Measurements from ENCODE around the gene CBARP. TPM values are rescaled to one million over a fixed set of nuclear protein-coding genes. Genes with fewer than 3 reads are reported as not detected.

The CBARP gene
- total RNA-seq, 4 donors from 2014 or later, result 0.57 to 1.1 TPM; not detected in 2

DNA sequence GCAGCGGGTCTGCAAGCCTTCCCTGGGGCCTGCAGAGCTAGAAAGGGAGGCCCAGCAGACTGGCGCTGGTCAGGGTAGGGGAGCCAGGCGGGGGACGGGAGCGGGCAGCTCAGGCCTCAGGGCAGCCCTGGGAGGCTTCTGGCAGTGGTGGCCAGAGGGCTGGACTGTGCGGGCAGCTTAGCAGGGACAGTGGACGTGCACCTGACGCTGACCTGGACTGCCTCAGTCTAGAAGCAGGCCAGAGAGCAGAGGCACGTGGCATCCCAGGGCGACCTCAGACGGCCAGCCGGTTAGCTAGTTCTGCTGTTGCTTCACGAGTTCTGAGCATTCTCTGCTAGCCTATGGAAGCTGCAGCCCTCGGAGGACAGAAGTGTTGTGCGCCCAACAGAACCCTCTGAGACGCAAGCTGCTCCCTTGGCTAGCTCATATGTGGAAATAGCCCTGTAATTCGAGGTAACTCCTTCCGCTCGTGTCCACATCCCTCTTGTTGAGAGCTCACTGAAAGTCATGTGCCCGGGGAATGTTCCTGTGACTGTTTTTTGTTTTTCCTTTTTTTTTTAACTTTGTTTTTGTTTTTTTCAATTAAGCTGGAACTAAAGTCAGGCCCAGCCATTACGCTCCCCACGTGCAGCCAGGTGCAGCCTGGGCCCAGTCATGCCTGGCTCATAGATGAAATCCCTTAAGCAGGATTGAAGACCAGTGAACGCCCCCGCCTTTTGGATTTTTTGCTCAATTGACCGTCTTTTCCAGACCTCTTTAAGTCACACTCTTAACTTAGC lies 35.6 kb upstream of the CBARP start:
- TF ChIP-seq, protein P1, sequence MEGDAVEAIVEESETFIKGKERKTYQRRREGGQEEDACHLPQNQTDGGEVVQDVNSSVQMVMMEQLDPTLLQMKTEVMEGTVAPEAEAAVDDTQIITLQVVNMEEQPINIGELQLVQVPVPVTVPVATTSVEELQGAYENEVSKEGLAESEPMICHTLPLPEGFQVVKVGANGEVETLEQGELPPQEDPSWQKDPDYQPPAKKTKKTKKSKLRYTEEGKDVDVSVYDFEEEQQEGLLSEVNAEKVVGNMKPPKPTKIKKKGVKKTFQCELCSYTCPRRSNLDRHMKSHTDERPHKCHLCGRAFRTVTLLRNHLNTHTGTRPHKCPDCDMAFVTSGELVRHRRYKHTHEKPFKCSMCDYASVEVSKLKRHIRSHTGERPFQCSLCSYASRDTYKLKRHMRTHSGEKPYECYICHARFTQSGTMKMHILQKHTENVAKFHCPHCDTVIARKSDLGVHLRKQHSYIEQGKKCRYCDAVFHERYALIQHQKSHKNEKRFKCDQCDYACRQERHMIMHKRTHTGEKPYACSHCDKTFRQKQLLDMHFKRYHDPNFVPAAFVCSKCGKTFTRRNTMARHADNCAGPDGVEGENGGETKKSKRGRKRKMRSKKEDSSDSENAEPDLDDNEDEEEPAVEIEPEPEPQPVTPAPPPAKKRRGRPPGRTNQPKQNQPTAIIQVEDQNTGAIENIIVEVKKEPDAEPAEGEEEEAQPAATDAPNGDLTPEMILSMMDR (IDR thresholded peaks at IDR 0.05; ENCODE audit: low read depth), result no peak

DNA sequence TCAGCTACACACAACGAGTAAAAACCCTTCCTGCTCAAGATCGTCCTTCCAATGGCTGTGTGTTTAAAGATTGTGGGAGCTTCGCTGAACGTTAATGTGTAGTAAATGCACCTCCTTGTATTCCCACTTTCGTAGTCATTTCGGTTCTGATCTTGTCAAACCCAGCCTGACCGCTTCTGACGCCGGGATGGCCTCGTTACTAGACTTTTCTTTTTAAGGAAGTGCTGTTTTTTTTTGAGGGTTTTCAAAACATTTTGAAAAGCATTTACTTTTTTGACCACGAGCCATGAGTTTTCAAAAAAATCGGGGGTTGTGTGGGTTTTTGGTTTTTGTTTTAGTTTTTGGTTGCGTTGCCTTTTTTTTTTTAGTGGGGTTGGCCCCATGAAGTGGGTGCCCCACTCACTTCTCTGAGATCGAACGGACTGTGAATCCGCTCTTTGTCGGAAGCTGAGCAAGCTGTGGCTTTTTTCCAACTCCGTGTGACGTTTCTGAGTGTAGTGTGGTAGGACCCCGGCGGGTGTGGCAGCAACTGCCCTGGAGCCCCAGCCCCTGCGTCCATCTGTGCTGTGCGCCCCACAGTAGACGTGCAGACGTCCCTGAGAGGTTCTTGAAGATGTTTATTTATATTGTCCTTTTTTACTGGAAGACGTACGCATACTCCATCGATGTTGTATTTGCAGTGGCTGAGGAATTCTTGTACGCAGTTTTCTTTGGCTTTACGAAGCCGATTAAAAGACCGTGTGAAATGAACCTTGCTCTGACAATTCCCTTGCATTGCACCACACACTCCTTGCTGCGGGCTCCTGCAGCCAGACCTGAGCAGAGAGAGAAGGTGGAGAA lies 34.8 kb upstream of the CBARP start:
- TF ChIP-seq, protein P1 (IDR thresholded peaks at IDR 0.05; ENCODE audit: low read depth), result no peak

DNA sequence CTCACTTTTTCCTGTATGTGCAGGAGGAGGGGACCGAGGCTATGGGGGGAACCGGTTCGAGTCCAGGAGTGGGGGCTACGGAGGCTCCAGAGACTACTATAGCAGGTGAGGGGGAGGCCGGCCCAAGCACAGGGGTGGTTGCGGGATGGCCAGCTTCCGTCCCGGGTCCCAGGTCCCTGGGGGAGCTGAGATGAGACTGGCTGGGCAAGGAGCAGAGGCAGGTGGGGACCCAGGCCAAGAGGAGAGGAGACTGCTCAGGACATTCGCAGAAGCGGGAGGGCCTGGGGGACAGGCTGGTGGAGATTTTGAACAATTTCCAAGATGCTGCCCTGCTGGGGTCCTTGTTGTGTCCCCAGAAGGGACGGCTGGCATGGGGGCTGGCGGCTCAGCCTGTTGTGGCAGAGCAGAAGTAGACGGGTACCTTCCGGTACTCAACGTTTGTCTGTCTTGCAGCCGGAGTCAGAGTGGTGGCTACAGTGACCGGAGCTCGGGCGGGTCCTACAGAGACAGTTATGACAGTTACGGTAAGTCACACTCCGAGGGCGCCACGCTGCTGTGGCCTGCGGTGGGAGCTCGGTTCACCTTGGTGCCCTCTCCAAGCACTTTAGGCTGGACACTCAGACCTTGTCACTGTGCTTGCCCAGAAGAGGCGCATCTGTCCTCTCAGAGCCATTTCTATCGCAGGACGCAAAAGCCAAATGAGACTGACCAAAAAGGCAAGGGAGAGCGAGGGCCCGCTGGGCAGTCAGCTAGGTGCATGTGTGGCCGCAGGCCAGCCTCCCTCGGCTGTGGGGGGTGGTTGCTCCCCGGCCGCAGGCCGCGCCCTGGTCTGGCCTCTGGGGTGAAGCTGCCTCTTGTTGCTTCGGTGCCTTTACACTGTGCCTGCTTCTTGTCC lies 34.0 kb upstream of the CBARP start:
- TF ChIP-seq, protein P1 (IDR thresholded peaks at IDR 0.05; ENCODE audit: low read depth), result no peak

DNA sequence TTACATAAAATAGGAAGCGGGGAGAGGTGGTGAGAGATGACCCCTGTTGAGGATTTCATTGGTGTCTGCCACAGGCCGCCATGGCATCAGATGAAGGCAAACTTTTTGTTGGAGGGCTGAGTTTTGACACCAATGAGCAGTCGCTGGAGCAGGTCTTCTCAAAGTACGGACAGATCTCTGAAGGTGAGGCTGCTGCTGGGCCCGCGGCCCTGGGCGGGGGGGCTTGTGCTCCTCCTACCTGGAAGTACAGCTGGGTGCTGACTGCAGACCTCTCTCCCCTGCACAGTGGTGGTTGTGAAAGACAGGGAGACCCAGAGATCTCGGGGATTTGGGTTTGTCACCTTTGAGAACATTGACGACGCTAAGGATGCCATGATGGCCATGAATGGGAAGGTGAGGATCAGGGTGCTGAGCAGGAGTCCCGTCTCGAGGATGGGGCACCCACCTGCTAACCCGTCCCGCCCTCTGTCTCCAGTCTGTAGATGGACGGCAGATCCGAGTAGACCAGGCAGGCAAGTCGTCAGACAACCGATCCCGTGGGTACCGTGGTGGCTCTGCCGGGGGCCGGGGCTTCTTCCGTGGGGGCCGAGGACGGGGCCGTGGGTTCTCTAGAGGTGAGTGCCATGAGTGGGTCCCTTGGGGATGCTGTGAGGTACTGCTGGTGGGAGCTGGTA lies 33.2 kb upstream of the CBARP start:
- TF ChIP-seq, protein P1 (IDR thresholded peaks at IDR 0.05; ENCODE audit: low read depth), result no peak

DNA sequence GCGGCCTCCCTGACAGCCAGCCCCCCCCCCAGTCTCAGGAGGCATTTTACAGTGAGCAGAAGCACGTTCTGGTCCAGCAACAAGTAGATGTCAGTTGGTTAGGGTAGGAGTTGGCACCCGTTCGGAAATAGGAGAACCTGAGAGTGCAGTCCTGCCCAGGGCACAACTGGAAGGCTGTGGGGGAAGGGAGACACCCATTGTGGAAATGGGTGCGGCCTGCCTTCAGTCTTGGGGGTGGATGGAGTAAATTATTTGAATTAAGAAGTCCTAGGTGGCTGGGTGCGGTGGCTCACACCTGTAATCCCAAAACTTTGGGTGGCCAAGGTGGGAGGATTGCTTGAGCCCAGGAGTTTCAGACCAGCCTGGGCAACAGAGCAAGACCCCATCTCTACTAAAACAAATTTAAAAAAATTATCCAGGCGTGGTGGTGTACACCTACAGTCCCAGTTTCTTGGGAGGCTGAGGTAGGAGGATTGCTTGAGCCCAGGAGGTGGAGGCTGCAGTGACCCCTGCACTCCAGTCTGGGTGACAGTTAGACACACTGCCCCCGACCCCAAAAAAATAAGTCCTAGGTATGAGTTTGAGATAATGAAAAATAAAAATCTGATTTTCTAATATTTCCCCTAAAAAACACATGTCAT lies 32.5 kb upstream of the CBARP start:
- TF ChIP-seq, protein P1 (IDR thresholded peaks at IDR 0.05; ENCODE audit: low read depth), result no peak

DNA sequence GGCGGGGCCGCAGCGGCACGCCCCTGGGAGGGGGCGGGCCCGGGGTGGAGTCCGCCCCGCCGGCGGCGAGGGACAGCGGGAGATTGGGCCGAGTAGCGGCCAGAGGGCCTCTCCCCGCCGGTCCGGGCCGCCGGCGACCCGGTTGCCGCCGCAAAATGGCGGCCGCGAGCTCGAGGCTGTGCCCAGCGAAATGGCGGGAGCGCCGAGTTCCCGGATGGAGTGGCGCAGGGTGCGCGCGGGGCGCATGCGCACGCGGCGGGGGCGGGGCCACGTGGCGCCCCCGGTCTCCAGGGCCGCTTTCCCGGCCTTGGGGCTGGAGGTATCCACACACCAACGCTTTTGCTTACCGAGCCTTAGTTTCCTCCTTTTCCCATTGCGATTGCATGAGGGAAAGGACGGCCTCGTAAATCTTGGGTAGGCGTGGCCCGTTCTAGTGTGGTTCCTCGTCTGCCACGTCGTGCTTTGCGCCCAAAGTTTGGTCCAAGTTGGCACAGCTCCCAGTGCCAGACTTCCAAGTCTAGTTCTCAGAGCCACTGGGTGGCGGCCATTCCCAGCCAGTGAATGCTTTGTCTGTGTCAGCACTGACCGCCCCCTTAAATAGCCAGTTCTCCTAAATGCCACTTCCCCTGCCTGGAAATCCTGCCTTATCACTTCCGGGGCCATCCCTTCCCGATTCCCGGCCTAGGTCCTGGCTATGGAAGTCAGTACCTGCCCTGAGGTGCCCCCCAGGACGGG lies 31.8 kb upstream of the CBARP start:
- TF ChIP-seq, protein P1 (IDR thresholded peaks at IDR 0.05; ENCODE audit: low read depth), result no peak

All from subcutaneous adipose tissue (tissue), 4 donors.